GM23248 (cell line): ENCODE results near the gene CCND2.

Experiments used
- EZH2 ChIP-seq: fragments of 200-600 bp; sonication (generic); IDR thresholded peaks from 2 replicates; pipeline ENCODE4 v1.6.1; 2018; ENCODE audit warnings: antibody characterized with exemption, mild to moderate bottlenecking; ENCODE audit not compliant: insufficient read depth, poor library complexity, severe bottlenecking
- EZH2phosphoT487 ChIP-seq: fragments of 200-600 bp; sonication (generic); IDR thresholded peaks from 2 replicates; pipeline ENCODE4 v1.6.1; 2018; ENCODE audit warnings: antibody characterized with exemption, moderate library complexity, mild to moderate bottlenecking, low read depth; ENCODE audit not compliant: insufficient read depth

- TF ChIP-seq EZH2 (no peak), EZH2phosphoT487 (no peak)
Measured at GRCh38 chr12:4287325-4288211, 14.0 kb downstream of the CCND2 start.
